ENCODE data around the gene PPFIA3. TPM values are rescaled to one million over a fixed set of nuclear protein-coding genes. Genes with fewer than 3 reads are reported as not detected.
"Not testable (repeated sequence)": the region's sequence is repeated elsewhere in the genome, so short reads cannot be mapped to it uniquely, and the experiment has no call there.

PPFIA3 gene
- total and polyA plus RNA-seq, 2 of the 4 experiments (the other 2 are of a cell fraction) = 0.90 to 2.4 TPM

DNA sequence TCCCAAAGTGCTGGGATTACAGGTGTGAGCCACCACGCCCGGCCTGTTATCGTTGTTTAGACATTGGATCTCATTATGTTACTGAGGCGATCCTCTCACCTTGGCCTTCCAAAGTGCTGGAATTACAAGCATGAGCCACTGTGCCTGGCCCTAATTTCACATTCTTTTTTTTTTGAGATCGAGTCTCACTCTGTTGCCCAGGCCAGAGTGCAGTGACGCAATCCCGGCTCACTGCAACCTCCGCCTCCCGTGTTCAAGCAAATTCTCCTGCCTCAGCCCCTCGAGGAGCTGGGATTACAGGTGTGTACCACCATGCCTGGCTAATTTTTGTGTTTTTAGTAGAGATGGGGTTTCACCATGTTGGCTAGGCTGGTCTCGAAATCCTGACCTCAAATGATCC, 3.9 kb downstream of the PPFIA3 start:
- H3K23ac ChIP-seq (ENCODE audit: low read depth, low read length); H3K79me1 ChIP-seq (ENCODE audit: low read depth in 1 of 2, low read length in 2 of 2); H2BK20ac ChIP-seq (ENCODE audit: low read depth, low read length); H2BK120ac ChIP-seq (ENCODE audit: low read depth, low read length); CTCF ChIA-PET; ATAC-seq (ENCODE audit: low read depth); H4K91ac ChIP-seq (ENCODE audit: insufficient read depth, low read depth, low read length); H3K56ac ChIP-seq (ENCODE audit: extremely low read depth, insufficient read depth, low read length); H2BK5ac ChIP-seq (ENCODE audit: low read depth, low read length, poor library complexity, severe bottlenecking); DNase-seq; intact Hi-C loops (cut with micrococcal nuclease); H2BK15ac ChIP-seq (ENCODE audit: low read depth, low read length); H4K8ac ChIP-seq (ENCODE audit: low read depth in 2 of 2, low read length in 2 of 2); POLR2A ChIA-PET (ENCODE audit: unreplicated experiment); H3K4me1 ChIP-seq (ENCODE audit: control insufficient read depth, insufficient read depth, low read length); BruUV-seq (replicated peaks); H3K18ac ChIP-seq (ENCODE audit: low read depth, low read length); H3K27ac ChIP-seq (ENCODE audit: insufficient read depth, low read length); H3K36me3 ChIP-seq (ENCODE audit: control insufficient read depth, insufficient read depth, low read length); H4K20me1 ChIP-seq (ENCODE audit: insufficient read depth, low read length); in situ Hi-C loops (cut with MboI; ENCODE audit: low sequenced_read_pairs); H3K4me2 ChIP-seq (ENCODE audit: low read depth, low read length); H3K9me3 ChIP-seq (ENCODE audit: control insufficient read depth, insufficient read depth, low read length); H4K5ac ChIP-seq (ENCODE audit: low read depth, low read length); H2AFZ ChIP-seq (replicated peaks; ENCODE audit: low read length, poor library complexity); H3K9me1 ChIP-seq (ENCODE audit: insufficient read depth, low read length); dilution Hi-C loops (cut with HindIII; ENCODE audit: low sequenced_read_pairs, unreplicated experiment); H3K4me3 ChIP-seq (ENCODE audit: insufficient read depth, low read depth, low read length); H2AK5ac ChIP-seq (ENCODE audit: low read depth, low read length); H2AK9ac ChIP-seq (replicated peaks; ENCODE audit: low read depth, low read length, poor library complexity); H3K9ac ChIP-seq (ENCODE audit: low read depth, low read length); H3K4ac ChIP-seq (ENCODE audit: low read depth, low read length); H3K14ac ChIP-seq (replicated peaks; ENCODE audit: low read depth, low read length): not testable (repeated sequence)
- 70% methylated on average over 5 of the region's 11 CpGs; no CpG with 5 or more reads in 1 of the 2 experiments for WGBS, 2 experiments (ENCODE audit: extremely low coverage in 2 of 2, insufficient read length in 1 of 2)
- peaks cover 12% of the 10 kb centered on the region for H3K27me3 ChIP-seq (ENCODE audit: control insufficient read depth, insufficient read depth, low read length)
